WERI-Rb-1 (cell line): Measurements from ENCODE around the gene NUP205.

Experiments used
- DNase-seq: peaks from one replicate; pipeline ENCODE4 v3.0.0-alpha.2; 2020
- H3K27ac ChIP-seq: fragments of 250-450 bp; sonication (Bioruptor Pico); 2 replicates; pipeline ENCODE4 v1.5.1; 2020; ENCODE audit warnings: mild to moderate bottlenecking, moderate library complexity
- H3K27me3 ChIP-seq: fragments of 250-450 bp; sonication (Bioruptor Pico); 2 replicates; pipeline ENCODE4 v1.5.1; 2021; ENCODE audit warnings: mild to moderate bottlenecking, low read depth, moderate library complexity; ENCODE audit not compliant: insufficient read depth, severe bottlenecking
- H3K36me3 ChIP-seq: fragments of 250-450 bp; sonication (Bioruptor Pico); 2 replicates; pipeline ENCODE4 v1.5.1; 2020; ENCODE audit warnings: mild to moderate bottlenecking, moderate library complexity
- H3K4me3 ChIP-seq: 2 replicates; pipeline ENCODE4 v1.5.1; 2011; ENCODE audit warnings: low read depth, mild to moderate bottlenecking, control low read depth, low read length
- H3K9me3 ChIP-seq: fragments of 250-450 bp; sonication (Bioruptor Pico); 2 replicates; pipeline ENCODE4 v1.5.1; 2021; ENCODE audit warnings: mild to moderate bottlenecking, moderate library complexity; ENCODE audit not compliant: severe bottlenecking
- TF ChIP-seq, protein P1 (sequence below): IDR thresholded peaks from 2 replicates; pipeline ENCODE4 v1.5.1; 2011; ENCODE audit warnings: low read depth, mild to moderate bottlenecking, control low read depth, inconsistent platforms, low read length

NUP205 gene

DNA sequence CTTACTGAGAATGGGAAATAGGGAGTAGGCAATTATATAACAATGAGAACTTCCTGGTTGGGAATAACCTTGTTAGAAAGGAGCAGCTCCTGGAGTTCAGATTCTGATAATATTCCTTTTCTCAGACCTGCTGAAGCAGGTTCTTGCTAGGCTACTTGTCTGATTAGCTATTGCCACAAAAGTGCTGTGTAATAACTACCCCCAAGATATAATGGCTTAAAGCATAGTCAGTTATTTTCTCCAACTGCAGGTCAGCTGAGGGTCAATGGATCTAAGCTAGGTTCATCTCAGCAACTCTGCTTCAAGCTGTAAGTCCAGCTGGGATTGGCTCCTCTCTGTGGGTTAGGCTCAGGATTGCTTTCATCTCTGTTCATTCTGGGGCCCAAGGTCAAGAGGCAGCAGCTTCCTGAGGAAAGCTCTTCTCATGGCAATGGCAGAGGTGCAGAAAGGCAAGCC lies 38.5 kb upstream of the NUP205 start:
- no peak for DNase-seq
- TF ChIP-seq, protein P1, sequence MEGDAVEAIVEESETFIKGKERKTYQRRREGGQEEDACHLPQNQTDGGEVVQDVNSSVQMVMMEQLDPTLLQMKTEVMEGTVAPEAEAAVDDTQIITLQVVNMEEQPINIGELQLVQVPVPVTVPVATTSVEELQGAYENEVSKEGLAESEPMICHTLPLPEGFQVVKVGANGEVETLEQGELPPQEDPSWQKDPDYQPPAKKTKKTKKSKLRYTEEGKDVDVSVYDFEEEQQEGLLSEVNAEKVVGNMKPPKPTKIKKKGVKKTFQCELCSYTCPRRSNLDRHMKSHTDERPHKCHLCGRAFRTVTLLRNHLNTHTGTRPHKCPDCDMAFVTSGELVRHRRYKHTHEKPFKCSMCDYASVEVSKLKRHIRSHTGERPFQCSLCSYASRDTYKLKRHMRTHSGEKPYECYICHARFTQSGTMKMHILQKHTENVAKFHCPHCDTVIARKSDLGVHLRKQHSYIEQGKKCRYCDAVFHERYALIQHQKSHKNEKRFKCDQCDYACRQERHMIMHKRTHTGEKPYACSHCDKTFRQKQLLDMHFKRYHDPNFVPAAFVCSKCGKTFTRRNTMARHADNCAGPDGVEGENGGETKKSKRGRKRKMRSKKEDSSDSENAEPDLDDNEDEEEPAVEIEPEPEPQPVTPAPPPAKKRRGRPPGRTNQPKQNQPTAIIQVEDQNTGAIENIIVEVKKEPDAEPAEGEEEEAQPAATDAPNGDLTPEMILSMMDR: no peak
- Histone ChIP-seq H3K36me3 (no peaks in the 10 kb centered on the region), H3K4me3 (no peak overlapping the region), H3K27me3 (no peaks in the 10 kb centered on the region), H3K27ac (no peak overlapping the region), H3K9me3 (no peaks in the 10 kb centered on the region)

DNA sequence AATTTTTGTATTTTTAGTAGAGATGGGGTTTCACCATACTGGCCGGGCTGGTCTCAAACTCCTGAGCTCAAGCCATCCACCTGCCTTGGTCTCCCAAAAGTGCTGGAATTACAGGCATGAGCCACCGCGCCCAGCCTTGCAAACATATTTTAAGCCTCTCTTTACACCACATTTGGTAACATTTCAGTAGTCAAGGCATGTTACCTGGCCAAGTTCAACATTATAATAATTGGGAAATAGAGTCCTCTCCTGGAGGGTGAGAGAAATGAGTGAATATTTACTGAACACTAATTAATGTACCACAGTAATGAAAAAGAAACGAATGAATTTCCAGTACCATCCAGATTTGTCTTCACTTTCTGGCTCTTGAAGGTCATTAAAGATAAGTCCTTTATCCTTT lies 37.8 kb upstream of the NUP205 start:
- TF ChIP-seq, protein P1: no peak
- Histone ChIP-seq H3K9me3 (no peaks in the 10 kb centered on the region), H3K27me3 (no peaks in the 10 kb centered on the region), H3K4me3 (no peak overlapping the region), H3K36me3 (no peaks in the 10 kb centered on the region), H3K27ac (no peak overlapping the region)
- no peak for DNase-seq

DNA sequence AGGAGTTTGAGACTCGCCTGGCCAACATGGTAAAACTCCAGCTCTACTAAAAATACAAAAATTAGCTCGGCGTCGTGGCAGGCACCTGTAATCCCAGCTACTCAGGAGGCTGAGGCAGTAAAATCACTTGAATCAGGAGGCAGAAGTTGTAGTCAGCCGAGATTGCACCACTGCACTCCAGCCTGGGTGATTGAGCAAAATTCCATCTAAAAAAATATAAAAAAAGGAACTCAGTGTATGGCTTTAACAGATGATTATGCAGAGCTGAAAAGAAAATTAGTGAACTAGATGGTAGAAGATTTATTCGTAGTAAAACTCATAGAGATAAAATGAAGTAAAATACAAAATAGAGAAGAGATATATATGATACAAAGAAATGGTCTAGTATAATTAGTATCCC lies 35.2 kb upstream of the NUP205 start:
- Histone ChIP-seq H3K27me3 (no peaks in the 10 kb centered on the region), H3K27ac (no peak overlapping the region), H3K36me3 (no peaks in the 10 kb centered on the region), H3K4me3 (no peak overlapping the region), H3K9me3 (no peaks in the 10 kb centered on the region)
- TF ChIP-seq, protein P1: no peak
- no peak for DNase-seq

DNA sequence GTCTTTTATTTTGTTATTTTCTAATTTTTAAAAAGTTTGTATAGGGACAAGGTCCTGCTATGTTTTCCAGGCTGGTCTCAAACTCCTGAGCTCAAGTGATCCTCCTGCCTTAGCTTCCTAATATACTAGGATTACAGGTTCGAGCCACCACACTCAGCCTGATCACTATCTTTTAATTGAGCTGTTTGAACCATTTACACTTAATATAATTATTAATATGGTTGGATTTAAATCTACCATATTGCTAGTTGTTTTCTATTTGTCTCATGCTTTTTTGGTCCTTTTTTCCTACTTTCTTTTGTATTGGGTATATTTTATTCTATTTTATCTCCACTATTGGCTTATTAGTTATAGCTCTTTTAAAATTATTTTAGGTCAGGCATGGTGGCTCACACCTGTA lies 34.6 kb upstream of the NUP205 start:
- H3K4me3 ChIP-seq: no peak overlapping the region
- H3K27ac ChIP-seq: no peak overlapping the region
- TF ChIP-seq, protein P1: no peak
- H3K9me3 ChIP-seq: no peaks in the 10 kb centered on the region
- no peaks in the 10 kb centered on the region for H3K36me3 ChIP-seq
- DNase-seq: no peak
- H3K27me3 ChIP-seq: no peaks in the 10 kb centered on the region

DNA sequence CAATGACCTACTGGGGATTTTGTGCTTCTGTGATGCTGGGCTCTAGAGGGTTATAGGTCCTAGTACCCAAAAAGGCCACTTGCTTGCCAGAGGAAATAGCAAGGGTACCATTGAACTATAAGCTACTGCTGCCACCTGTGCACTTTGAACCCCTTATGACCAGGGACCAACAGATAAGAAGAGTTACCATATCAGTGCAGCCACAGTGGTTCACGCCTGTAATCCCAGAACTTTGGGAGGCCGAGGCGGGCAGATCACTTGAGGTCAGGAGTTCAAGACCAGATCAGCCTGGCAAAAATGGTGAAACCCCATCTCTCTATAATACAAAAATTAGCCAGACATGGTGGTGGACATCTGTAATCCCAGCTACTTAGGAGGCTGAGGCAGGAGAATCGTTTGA lies 32.3 kb upstream of the NUP205 start:
- Histone ChIP-seq H3K27ac (no peak overlapping the region), H3K9me3 (no peaks in the 10 kb centered on the region), H3K36me3 (no peaks in the 10 kb centered on the region), H3K4me3 (no peak overlapping the region), H3K27me3 (no peaks in the 10 kb centered on the region)
- TF ChIP-seq, protein P1: no peak
- no peak for DNase-seq

DNA sequence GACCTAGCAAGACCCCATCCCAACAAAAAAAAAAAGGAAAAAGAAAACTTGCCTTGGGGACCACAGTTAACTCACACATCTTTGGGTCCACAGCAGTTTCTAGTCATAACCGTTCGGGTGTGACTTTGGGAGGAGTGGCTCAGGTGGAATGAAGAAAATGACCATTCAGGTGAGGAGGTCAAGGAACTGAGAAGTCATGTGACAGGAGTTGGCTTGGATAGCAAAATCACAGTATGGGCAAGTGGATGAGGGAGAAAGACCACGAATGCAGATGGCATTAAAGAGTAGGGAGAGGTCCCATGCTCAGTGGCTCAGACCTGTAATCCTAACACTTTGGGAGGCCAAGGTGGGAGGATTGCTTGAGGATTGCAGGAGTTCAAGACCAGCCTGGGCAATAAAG lies 30.7 kb upstream of the NUP205 start:
- no peak for DNase-seq
- Histone ChIP-seq H3K4me3 (no peak overlapping the region), H3K27me3 (no peaks in the 10 kb centered on the region), H3K9me3 (no peaks in the 10 kb centered on the region), H3K36me3 (no peaks in the 10 kb centered on the region), H3K27ac (no peak overlapping the region)
- TF ChIP-seq, protein P1: no peak
